HepG2 (cell line): ENCODE data around the gene PAX7. TPM values are rescaled to one million over a fixed set of nuclear protein-coding genes. Genes with fewer than 3 reads are reported as not detected.

Experiments used
- ATAC-seq: fragments of 200-7000 bp; cut with Tn5 transposase; 3 replicates; pipeline ENCODE4 v1.9.1; 2020; ENCODE audit warnings: mild to moderate bottlenecking, moderate library complexity
- BruUV-seq: library from RNA; stranded (reverse); fragments of 400-500 nt; replicated peaks from 2 replicates; lab custom pipeline; 2021; lab: Mats Ljungman, UMichigan
- CTCF ChIA-PET: fragments of 300-600 bp; formaldehyde crosslinking; extraction: SDS; loops from one replicate; lab custom pipeline; 2021; ENCODE audit warnings: low total read pairs, inconsistent platforms, low intra/inter-chr PET ratio; lab: Yijun Ruan, JAX
- POLR2A ChIA-PET: fragments of 350-600 bp; sonication (Branson Sonifier 250); formaldehyde crosslinking; loops from one replicate; lab custom pipeline; 2020; ENCODE audit warnings: antibody characterized with exemption, inconsistent platforms; lab: Yijun Ruan, JAX
- DNase-seq: peaks from one replicate; pipeline ENCODE4 v3.0.0-alpha.2; 2015; ENCODE audit warnings: low spot score
- FAIRE-seq: peaks from 3 replicates; lab custom pipeline; 2011; peaks lifted over from hg19 to GRCh38; lab: Jason Lieb, UNC
- H2AFZ ChIP-seq: one replicate; pipeline ENCODE4 v1.6.1; 2011; ENCODE audit warnings: low read length, inconsistent platforms
- H3K27ac ChIP-seq: fragments of 300-600 bp; 3 replicates; pipeline ENCODE4 v1.8.0; 2011; ENCODE audit warnings: mixed run types, mild to moderate bottlenecking, mixed read lengths, low read length, inconsistent platforms; ENCODE audit not compliant: insufficient read depth; ENCODE audit errors: extremely low read length
- H3K27me3 ChIP-seq, 2 experiments: fragments of 200-600 bp in 1 of 2; 2 replicates in 1 of 2; 3 replicates in 1 of 2; pipeline versions ENCODE4 v1.6.0 to v1.8.0; 2011; ENCODE audit warnings: low read length in 2 of 2, mild to moderate bottlenecking in 2 of 2, moderate library complexity in 2 of 2, inconsistent platforms in 1 of 2; ENCODE audit not compliant: insufficient read depth in 2 of 2, control insufficient read depth in 1 of 2
- H3K36me3 ChIP-seq, 2 experiments: fragments of 200-600 bp in 1 of 2; replicated peaks in 1 of 2; 2 replicates in 1 of 2; 3 replicates in 1 of 2; pipeline versions ENCODE4 v1.5.1 to v1.8.0; 2011; ENCODE audit warnings: low read length in 2 of 2, inconsistent platforms in 1 of 2; ENCODE audit not compliant: insufficient read depth in 2 of 2, control insufficient read depth in 1 of 2
- H3K4me1 ChIP-seq: 2 replicates; pipeline ENCODE4 v1.5.1; 2012; ENCODE audit warnings: low read length, inconsistent platforms; ENCODE audit not compliant: insufficient read depth
- H3K4me2 ChIP-seq: 2 replicates; pipeline ENCODE4 v1.6.0; 2011; ENCODE audit warnings: low read depth, low read length, inconsistent platforms
- H3K4me3 ChIP-seq, 3 experiments: fragments of 200-600 bp in 1 of 3; sonication (generic), shearing (Covaris generic) in 1 of 3; replicated peaks in 1 of 3; 2 replicates each; pipeline ENCODE4 v1.5.1; 2011 to 2016; ENCODE audit warnings: low read length in 3 of 3, inconsistent platforms in 2 of 3, low read depth in 2 of 3, mild to moderate bottlenecking in 2 of 3, control low read depth in 1 of 3, mixed read lengths in 1 of 3; ENCODE audit not compliant: insufficient read depth in 1 of 3
- H3K79me2 ChIP-seq: one replicate; pipeline ENCODE4 v1.6.1; 2011; ENCODE audit warnings: low read length, inconsistent platforms; ENCODE audit not compliant: insufficient read depth
- H3K9ac ChIP-seq: 2 replicates; pipeline ENCODE4 v1.6.0; 2011; ENCODE audit warnings: mild to moderate bottlenecking, low read depth, low read length, inconsistent platforms; ENCODE audit not compliant: insufficient read depth
- H3K9me3 ChIP-seq: 2 replicates; pipeline ENCODE4 v1.5.1; 2012; ENCODE audit warnings: mild to moderate bottlenecking, low read length
- H4K20me1 ChIP-seq: 2 replicates; pipeline ENCODE4 v1.6.0; 2011; ENCODE audit warnings: inconsistent platforms, mild to moderate bottlenecking, low read length, moderate library complexity; ENCODE audit not compliant: insufficient read depth
- BRF2 ChIP-seq: sonication (generic); formaldehyde crosslinking; IDR thresholded peaks from 2 replicates; pipeline ENCODE4 v1.8.1; 2022; ENCODE audit warnings: mild to moderate bottlenecking, missing genetic modification reagents
- GABPA ChIP-seq, 2 experiments: IDR thresholded peaks; 2 replicates each; pipeline ENCODE4 v1.6.1; 2011 to 2016; ENCODE audit warnings: low read depth in 2 of 2, low read length in 1 of 2, missing biosample characterization in 1 of 2, missing genetic modification characterization in 1 of 2
- HOXA7 ChIP-seq: sonication (generic); formaldehyde crosslinking; IDR thresholded peaks from 2 replicates; pipeline ENCODE4 v1.8.1; 2022; ENCODE audit warnings: mild to moderate bottlenecking, missing genetic modification reagents, moderate library complexity
- MEIS2 ChIP-seq: sonication (generic); formaldehyde crosslinking; IDR thresholded peaks from 2 replicates; pipeline ENCODE4 v1.9.0; 2021; ENCODE audit warnings: mild to moderate bottlenecking, missing genetic modification reagents
- NBN ChIP-seq: fragments of 450-650 bp; conservative IDR thresholded peaks from 2 replicates; pipeline ENCODE4 v1.6.1; 2017
- ZNF326 ChIP-seq: sonication (generic); formaldehyde crosslinking; IDR thresholded peaks from 2 replicates; pipeline ENCODE4 v1.4.0; 2020; ENCODE audit warnings: missing genetic modification reagents, borderline replicate concordance
- ZNF75D ChIP-seq: sonication (generic); formaldehyde crosslinking; IDR thresholded peaks from 2 replicates; pipeline ENCODE4 v1.8.1; 2023; ENCODE audit warnings: missing genetic modification reagents, mild to moderate bottlenecking, borderline replicate concordance
- WGBS: methylation state at CpG from one replicate; pipeline ENCODE4 v1.1.6; 2017; ENCODE audit warnings: low lambda C conversion rate; 5-methylcytosine and 5-hydroxymethylcytosine counted together
- in situ Hi-C: cut with HindIII; loops from 2 replicates; pipeline ENCODE4 v1.10.0; 2017; ENCODE audit warnings: low pct_unique_long_range_greater_than_20kb; ENCODE audit not compliant: extremely low pct_ligation_motif_present
- intact Hi-C: fragments of 100-400 bp; cut with micrococcal nuclease; formaldehyde crosslinking; loops from one replicate; pipeline ENCODE4 v1.10.0; 2022; ENCODE audit not compliant: unreplicated experiment
- polyA plus RNA-seq, 8 experiments: library from polyadenylated mRNA; depleted of rRNA in 3 of 8; stranded (reverse) in 7 of 8; unstranded in 1 of 8; fragments of >200 nt; fragmentation: Illumina TruSeq in 4 of 8; extraction: Trizol in 4 of 8; gene quantifications; 2 replicates each; pipeline versions ENCODE4 v1.2.1 to v1.2.3, GENCODE V29; 2011 to 2016; ENCODE audit warnings: low read depth in 4 of 8, missing spikeins in 1 of 8, mixed read lengths in 1 of 8; ENCODE audit not compliant: insufficient read depth in 1 of 8
- total RNA-seq, 5 experiments: library from RNA; depleted of rRNA; stranded (reverse); fragments of >200 nt; fragmentation: Illumina TruSeq; extraction: Trizol; gene quantifications; 2 replicates each; pipeline ENCODE4 v1.2.3, GENCODE V29; 2016; ENCODE audit warnings: low read depth in 1 of 5
- TF ChIP-seq, protein P1 (sequence below): sonication (generic); formaldehyde crosslinking; IDR thresholded peaks from 2 replicates; pipeline ENCODE4 v1.8.1; 2023; ENCODE audit warnings: mild to moderate bottlenecking, missing genetic modification reagents, borderline replicate concordance

The PAX7 gene
- total and polyA plus RNA-seq, 2 of the 13 experiments (the other 11 are each of a cell fraction or from before 2014, with no cell fraction given) = not detected

DNA sequence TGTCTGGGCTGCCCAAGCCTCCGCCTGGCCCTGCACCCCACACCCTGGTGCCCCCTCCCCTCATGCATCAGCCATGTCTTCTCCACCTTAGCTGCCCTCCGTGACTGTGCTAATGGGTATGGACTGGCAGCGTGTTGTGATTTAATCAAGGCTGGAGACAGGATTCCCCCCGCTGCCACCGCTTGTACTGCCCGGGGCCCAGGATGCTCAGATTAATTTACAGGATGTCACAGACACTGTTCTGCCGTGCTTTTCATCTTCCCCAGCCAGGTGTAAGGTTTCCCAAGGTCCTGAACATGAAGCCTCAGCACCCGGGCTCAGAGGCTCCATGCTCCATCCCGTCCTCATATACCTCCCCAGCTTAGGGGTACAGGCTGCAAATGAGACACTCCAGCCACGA is 162.5 kb downstream of the PAX7 start:
- Histone ChIP-seq H3K4me2 (no peak overlapping the region), H2AFZ (no peak overlapping the region), H3K36me3 (no peaks in the 10 kb centered on the region), H3K27ac (no peak overlapping the region), H3K4me1 (peaks cover 20% of the 10 kb centered on the region), H3K27me3 (peaks cover 2 to 41% of the 10 kb centered on the region in 2 experiments; a peak in 3 of 5 replicates), H3K79me2 (no peaks in the 10 kb centered on the region), H3K4me3 (no peak overlapping the region), H4K20me1 (no peaks in the 10 kb centered on the region; the same call in 1 of the 2 replicates), H3K9ac (no peak overlapping the region), H3K9me3 (no peaks in the 10 kb centered on the region)
- intact Hi-C loops = no loop called here
- no peak for DNase-seq
- FAIRE-seq = no peak
- ChIA-PET POLR2A (no interaction called here), CTCF (no interaction called here)
- in situ Hi-C loops = no loop called here
- no peak for ATAC-seq
- BruUV-seq = no TSS peak
- 41% methylated on average over 7 of the region's 10 CpGs for WGBS
- no peak for TF ChIP-seq MEIS2
- no peak for TF ChIP-seq ZNF326 (CRISPR knock-in tag)
- TF ChIP-seq GABPA (IDR thresholded peaks at IDR 0.05; ENCODE audit: low read depth, low read length) = no peak
- no peak for TF ChIP-seq GABPA (CRISPR knock-in tag; IDR thresholded peaks at IDR 0.05; ENCODE audit: low read depth)
- no peak for TF ChIP-seq BRF2 (CRISPR knock-in tag)
- TF ChIP-seq, protein P1, sequence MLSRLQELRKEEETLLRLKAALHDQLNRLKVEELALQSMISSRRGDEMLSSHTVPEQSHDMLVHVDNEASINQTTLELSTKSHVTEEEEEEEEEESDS = no peak
- no peak for TF ChIP-seq ZNF75D (CRISPR knock-in tag)
- TF ChIP-seq HOXA7 (CRISPR knock-in tag) = no peak
- TF ChIP-seq NBN = no peak
